SK-N-SH treated with all-trans-retinoic acid at 6 μM for 48 hours (cell line): ENCODE data around the gene UROC1.
A peak's percentile ranks its signal among the peaks of the same experiment; 100 is the strongest.

Experiments
- ATAC-seq: fragments of 200-7000 bp; cut with Tn5 transposase; 3 replicates; pipeline ENCODE4 v1.9.1; 2020; ENCODE audit warnings: mild to moderate bottlenecking, moderate library complexity
- ARNTL ChIP-seq: fragments of 450-650 bp; formaldehyde crosslinking; IDR thresholded peaks from 2 replicates; pipeline ENCODE4 v1.5.0; 2020; ENCODE audit warnings: low read depth, mild to moderate bottlenecking, moderate library complexity, borderline replicate concordance
- BACH2 ChIP-seq: fragments of 250-450 bp; sonication (Bioruptor Pico); IDR thresholded peaks from 2 replicates; pipeline ENCODE4 v1.9.0; 2021; ENCODE audit warnings: mild to moderate bottlenecking, borderline replicate concordance
- CSDC2 ChIP-seq: fragments of 250-450 bp; sonication (Bioruptor Pico); IDR thresholded peaks from 2 replicates; pipeline ENCODE4 v1.5.0; 2020; ENCODE audit warnings: mild to moderate bottlenecking, moderate library complexity
- CSRNP3 ChIP-seq: fragments of 250-450 bp; sonication (Bioruptor Pico); IDR thresholded peaks from 2 replicates; pipeline ENCODE4 v1.5.1; 2021; ENCODE audit warnings: mild to moderate bottlenecking, moderate library complexity
- ESRRG ChIP-seq: fragments of 250-450 bp; sonication (Bioruptor Pico); IDR thresholded peaks from 2 replicates; pipeline ENCODE4 v1.6.1; 2021; ENCODE audit warnings: mild to moderate bottlenecking
- ISL1 ChIP-seq: fragments of 250-450 bp; sonication (Bioruptor Pico); IDR thresholded peaks from 2 replicates; pipeline ENCODE4 v2.1.2; 2022; ENCODE audit warnings: mild to moderate bottlenecking, moderate library complexity
- OSR1 ChIP-seq: fragments of 250-450 bp; sonication (Bioruptor Pico); IDR thresholded peaks from 2 replicates; pipeline ENCODE4 v1.8.0; 2022; ENCODE audit warnings: moderate library complexity, mild to moderate bottlenecking, inconsistent platforms
- PATZ1 ChIP-seq: fragments of 250-450 bp; sonication (Bioruptor Pico); IDR thresholded peaks from 2 replicates; pipeline ENCODE4 v1.8.0; 2020; ENCODE audit warnings: mild to moderate bottlenecking, moderate library complexity, borderline replicate concordance
- POU6F1 ChIP-seq: fragments of 250-450 bp; sonication (Bioruptor Pico); IDR thresholded peaks from 2 replicates; pipeline ENCODE4 v1.8.0; 2021; ENCODE audit warnings: low read depth, mild to moderate bottlenecking, moderate library complexity, borderline replicate concordance
- PPARA ChIP-seq: fragments of 250-450 bp; sonication (Bioruptor Pico); IDR thresholded peaks from 2 replicates; pipeline ENCODE4 v1.5.0; 2020; ENCODE audit warnings: mild to moderate bottlenecking, borderline replicate concordance
- RARB ChIP-seq: fragments of 250-450 bp; sonication (Bioruptor Pico); IDR thresholded peaks from 2 replicates; pipeline ENCODE4 v1.8.0; 2021; ENCODE audit warnings: mild to moderate bottlenecking, moderate library complexity
- TCF4 ChIP-seq: fragments of 250-450 bp; sonication (Bioruptor Pico); IDR thresholded peaks from 2 replicates; pipeline ENCODE4 v1.8.0; 2021; ENCODE audit warnings: mild to moderate bottlenecking, moderate library complexity, borderline replicate concordance
- TOX ChIP-seq: fragments of 250-450 bp; sonication (Bioruptor Pico); IDR thresholded peaks from 2 replicates; pipeline ENCODE4 v1.8.0; 2021; ENCODE audit warnings: mild to moderate bottlenecking, moderate library complexity, borderline replicate concordance
- ZC3H10 ChIP-seq: fragments of 250-450 bp; sonication (Bioruptor Pico); IDR thresholded peaks from 2 replicates; pipeline ENCODE4 v1.5.1; 2021; ENCODE audit warnings: mild to moderate bottlenecking, moderate library complexity
- ZFP3 ChIP-seq: fragments of 250-450 bp; sonication (Bioruptor Pico); IDR thresholded peaks from 2 replicates; pipeline ENCODE4 v1.5.0; 2020; ENCODE audit warnings: mild to moderate bottlenecking, moderate library complexity
- ZNF565 ChIP-seq: fragments of 450-650 bp; formaldehyde crosslinking; conservative IDR thresholded peaks from 2 replicates; pipeline ENCODE4 v1.5.0; 2020; ENCODE audit warnings: low read depth, mild to moderate bottlenecking, moderate library complexity
- ZNF8 ChIP-seq: fragments of 450-650 bp; formaldehyde crosslinking; IDR thresholded peaks from 2 replicates; pipeline ENCODE4 v1.5.0; 2020; ENCODE audit warnings: mild to moderate bottlenecking, moderate library complexity
- TF ChIP-seq, protein P1 (sequence below): fragments of 250-450 bp; sonication (Bioruptor Pico); IDR thresholded peaks from 2 replicates; pipeline ENCODE4 v1.5.0; 2020; ENCODE audit warnings: mild to moderate bottlenecking, moderate library complexity

Gene UROC1

GRCh38 chr3:126528419-126528799 is 10.8 kb upstream of the UROC1 start:
- TF ChIP-seq ZNF8 (CRISPR knock-in tag), result no peak
- TF ChIP-seq ARNTL (CRISPR knock-in tag), result no peak
- no peak for TF ChIP-seq TCF4 (CRISPR knock-in tag)
- TF ChIP-seq TOX (CRISPR knock-in tag), result no peak
- no peak for TF ChIP-seq CSDC2
- no peak for TF ChIP-seq ZFP3
- TF ChIP-seq, protein P1, sequence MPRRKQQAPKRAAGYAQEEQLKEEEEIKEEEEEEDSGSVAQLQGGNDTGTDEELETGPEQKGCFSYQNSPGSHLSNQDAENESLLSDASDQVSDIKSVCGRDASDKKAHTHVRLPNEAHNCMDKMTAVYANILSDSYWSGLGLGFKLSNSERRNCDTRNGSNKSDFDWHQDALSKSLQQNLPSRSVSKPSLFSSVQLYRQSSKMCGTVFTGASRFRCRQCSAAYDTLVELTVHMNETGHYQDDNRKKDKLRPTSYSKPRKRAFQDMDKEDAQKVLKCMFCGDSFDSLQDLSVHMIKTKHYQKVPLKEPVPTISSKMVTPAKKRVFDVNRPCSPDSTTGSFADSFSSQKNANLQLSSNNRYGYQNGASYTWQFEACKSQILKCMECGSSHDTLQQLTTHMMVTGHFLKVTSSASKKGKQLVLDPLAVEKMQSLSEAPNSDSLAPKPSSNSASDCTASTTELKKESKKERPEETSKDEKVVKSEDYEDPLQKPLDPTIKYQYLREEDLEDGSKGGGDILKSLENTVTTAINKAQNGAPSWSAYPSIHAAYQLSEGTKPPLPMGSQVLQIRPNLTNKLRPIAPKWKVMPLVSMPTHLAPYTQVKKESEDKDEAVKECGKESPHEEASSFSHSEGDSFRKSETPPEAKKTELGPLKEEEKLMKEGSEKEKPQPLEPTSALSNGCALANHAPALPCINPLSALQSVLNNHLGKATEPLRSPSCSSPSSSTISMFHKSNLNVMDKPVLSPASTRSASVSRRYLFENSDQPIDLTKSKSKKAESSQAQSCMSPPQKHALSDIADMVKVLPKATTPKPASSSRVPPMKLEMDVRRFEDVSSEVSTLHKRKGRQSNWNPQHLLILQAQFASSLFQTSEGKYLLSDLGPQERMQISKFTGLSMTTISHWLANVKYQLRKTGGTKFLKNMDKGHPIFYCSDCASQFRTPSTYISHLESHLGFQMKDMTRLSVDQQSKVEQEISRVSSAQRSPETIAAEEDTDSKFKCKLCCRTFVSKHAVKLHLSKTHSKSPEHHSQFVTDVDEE (CRISPR knock-in tag), result no peak
- TF ChIP-seq PATZ1 (CRISPR knock-in tag), result no peak
- TF ChIP-seq ZNF565 (CRISPR knock-in tag), result no peak
- no peak for TF ChIP-seq ZC3H10 (CRISPR knock-in tag)
- TF ChIP-seq BACH2 (CRISPR knock-in tag), result no peak
- TF ChIP-seq PPARA, result no peak
- no peak for TF ChIP-seq RARB
- TF ChIP-seq POU6F1 (CRISPR knock-in tag), result no peak
- TF ChIP-seq ESRRG (CRISPR knock-in tag), result no peak
- TF ChIP-seq OSR1 (CRISPR knock-in tag), result no peak
- TF ChIP-seq ISL1 (CRISPR knock-in tag), result no peak
- no peak for ATAC-seq

DNA sequence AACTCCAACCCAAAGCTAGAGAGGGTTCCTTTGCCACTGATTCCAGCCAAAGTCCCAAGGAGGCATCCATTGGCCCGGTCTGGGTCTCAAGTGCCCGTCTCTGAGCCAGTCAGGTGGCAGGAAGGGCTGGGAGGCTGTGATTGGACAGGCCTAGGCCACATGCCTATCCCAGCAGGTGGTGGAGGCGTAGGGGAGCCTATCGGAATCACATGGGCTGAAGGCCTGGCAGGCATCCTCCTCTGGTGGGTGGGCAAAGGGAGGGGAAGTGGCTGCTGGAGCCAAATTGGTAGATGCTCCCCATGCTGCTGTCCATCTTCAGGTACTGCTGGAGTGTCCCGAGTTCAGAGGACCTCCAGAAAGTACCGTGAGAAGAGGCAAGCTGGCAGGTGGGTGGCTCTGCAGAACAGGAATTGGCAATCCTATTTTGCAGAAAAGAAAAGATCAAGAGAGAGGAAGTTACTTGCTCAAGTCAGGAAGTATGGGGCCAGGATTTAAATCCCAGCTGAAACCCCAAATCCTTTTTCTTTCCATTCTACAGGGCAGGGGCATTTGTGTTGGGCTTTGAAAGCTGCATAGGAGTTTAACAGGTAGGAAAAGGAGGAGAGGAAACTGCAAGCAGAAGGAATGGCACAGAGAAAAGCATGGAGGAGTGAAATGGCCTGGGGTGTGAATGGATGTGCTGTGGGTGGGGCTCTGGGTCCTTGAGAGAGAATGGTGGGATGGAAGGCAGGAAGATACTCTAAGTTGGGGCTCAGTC is 10.1 kb upstream of the UROC1 start:
- TF ChIP-seq RARB (no peak), CSDC2 (no peak), ZC3H10 (CRISPR knock-in tag) (no peak), ZFP3 (peak; percentile 88)
- TF ChIP-seq, protein P1 (CRISPR knock-in tag), result no peak
- ATAC-seq, result no peak

GRCh38 chr3:126527006-126527405 is 9.4 kb upstream of the UROC1 start:
- ATAC-seq, result no peak
- TF ChIP-seq PPARA, result no peak
- no peak for TF ChIP-seq ZFP3
- TF ChIP-seq ZNF565 (CRISPR knock-in tag), result no peak
- TF ChIP-seq BACH2 (CRISPR knock-in tag), result no peak
- TF ChIP-seq OSR1 (CRISPR knock-in tag), result no peak
- TF ChIP-seq, protein P1 (CRISPR knock-in tag), result no peak
- no peak for TF ChIP-seq ZNF8 (CRISPR knock-in tag)
- no peak for TF ChIP-seq CSRNP3 (CRISPR knock-in tag)
- TF ChIP-seq ZC3H10 (CRISPR knock-in tag), result no peak
- TF ChIP-seq PATZ1 (CRISPR knock-in tag), result no peak
